ENCODE measurements around the gene SMG5. TPM values are rescaled to one million over a fixed set of nuclear protein-coding genes. Genes with fewer than 3 reads are reported as not detected.
A peak's percentile ranks its signal among the peaks of the same experiment; 100 is the strongest.
"Not testable (repeated sequence)": the region's sequence is repeated elsewhere in the genome, so short reads cannot be mapped to it uniquely, and the experiment has no call there.

Gene SMG5
- polyA plus RNA-seq, 1 donor: 53.6 TPM

DNA sequence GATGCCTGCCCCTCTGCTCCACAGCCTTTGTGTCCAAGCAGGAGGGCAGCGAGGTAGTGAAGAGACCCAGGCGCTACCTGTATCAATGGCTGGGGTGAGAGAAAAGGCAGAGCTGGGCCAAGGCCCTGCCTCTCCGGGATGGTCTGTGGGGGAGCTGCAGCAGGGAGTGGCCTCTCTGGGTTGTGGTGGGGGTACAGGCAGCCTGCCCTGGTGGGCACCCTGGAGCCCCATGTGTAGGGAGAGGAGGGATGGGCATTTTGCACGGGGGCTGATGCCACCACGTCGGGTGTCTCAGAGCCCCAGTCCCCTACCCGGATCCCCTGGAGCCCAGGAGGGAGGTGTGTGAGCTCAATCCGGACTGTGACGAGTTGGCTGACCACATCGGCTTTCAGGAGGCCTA lies 39.9 kb downstream of the SMG5 start:
- DNase-seq: no peak

DNA sequence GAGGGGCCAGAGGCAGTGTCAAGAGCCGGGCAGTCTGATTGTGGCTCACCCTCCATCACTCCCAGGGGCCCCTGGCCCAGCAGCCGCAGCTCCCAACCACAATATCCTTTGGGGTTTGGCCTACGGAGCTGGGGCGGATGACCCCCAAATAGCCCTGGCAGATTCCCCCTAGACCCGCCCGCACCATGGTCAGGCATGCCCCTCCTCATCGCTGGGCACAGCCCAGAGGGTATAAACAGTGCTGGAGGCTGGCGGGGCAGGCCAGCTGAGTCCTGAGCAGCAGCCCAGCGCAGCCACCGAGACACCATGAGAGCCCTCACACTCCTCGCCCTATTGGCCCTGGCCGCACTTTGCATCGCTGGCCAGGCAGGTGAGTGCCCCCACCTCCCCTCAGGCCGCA lies 40.7 kb downstream of the SMG5 start, which contains the start of gene BGLAP:
Gene BGLAP, plus strand, starts transcription at position 259 of the 400 bp plus-strand sequence. Its CDS starts 48 bp downstream, at position 307.
- DNase-seq: no peak

DNA sequence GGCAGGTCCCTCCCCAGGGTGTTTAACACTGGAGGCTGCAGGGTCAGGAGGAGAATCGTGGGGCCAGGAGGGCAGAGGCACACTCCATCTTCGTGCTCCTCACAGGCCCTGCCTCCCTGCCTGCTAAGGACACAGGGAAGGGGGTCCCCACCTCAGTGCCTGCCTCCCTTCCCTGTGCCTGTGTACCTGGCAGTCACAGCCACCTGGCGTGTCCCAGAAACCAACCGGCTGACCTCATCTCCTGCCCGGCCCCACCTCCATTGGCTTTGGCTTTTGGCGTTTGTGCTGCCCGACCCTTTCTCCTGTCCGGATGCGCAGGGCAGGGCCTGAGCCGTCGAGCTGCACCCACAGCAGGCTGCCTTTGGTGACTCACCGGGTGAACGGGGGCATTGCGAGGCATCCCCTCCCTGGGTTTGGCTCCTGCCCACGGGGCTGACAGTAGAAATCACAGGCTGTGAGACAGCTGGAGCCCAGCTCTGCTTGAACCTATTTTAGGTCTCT lies 41.3 kb downstream of the SMG5 start:
- DNase-seq: no peak

DNA sequence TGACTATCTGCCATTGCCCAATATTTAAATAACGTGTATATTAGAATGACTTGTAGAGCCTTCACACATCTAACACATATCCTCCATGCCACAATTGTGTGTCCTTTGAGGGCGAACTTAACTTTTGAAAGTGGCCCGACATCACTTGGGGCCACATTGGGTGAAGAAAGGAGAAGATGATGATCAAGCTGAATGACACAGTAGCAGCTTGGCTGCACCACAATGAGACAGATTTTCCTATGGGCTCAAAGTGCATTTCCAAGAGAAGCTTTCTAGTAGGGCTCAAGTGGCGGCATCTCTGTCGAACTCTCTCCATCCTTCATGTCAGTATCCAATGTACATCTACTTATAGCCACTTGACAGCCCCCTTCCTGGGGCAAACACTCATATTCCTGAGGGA lies 44.4 kb downstream of the SMG5 start:
- no peak for DNase-seq

DNA sequence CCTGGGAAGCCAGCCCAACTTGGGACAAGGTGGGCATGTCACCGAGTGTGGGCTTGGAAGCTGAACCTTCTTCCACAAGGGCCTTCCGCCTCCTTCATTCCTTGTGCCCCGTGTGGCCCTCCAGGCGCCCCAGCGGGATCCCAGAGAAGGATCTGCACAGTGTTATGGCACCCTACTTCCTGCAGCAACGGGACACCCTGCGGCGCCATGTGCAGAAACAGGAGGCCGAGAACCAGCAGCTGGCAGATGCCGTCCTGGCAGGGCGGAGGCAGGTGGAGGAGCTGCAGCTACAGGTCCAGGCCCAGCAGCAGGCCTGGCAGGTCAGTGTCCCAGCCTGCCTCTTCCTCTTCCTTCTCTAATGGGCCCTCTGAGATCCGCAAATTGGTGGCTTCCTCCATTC lies 46.5 kb downstream of the SMG5 start:
- DNase-seq: no peak

DNA sequence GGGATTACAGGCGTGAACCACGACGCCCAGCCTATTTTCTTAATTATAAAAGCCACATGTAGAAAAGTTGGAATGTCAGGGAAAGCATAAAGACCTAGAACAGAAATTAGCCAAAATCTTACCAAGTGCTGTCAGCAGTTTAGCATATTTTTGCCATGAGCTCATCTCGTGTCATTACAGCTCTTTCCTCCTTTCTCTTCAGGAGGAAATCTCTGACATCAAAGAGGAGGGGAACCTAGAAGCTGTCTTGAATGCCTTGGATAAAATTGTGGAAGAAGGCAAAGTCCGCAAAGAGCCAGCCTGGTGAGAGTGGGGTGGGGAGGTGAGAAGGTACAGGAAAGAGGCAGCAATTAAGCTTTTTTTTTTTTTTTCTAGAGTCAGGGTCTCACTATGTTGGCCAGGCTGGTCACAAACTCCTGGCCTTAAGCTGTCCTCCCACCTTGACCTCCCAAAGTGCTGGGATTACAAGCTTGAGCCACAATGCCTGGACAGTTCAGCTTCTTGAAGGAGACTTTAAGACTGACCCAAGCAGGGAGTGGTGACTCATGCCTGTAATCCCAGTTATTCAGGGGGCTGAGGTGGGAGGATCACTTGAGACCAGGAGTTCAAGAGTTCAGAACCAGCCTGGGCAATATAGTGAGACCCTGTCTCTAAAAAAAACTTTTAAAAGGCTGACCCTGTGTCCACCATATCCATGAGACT lies 49.0 kb downstream of the SMG5 start:
- no peak for DNase-seq

DNA sequence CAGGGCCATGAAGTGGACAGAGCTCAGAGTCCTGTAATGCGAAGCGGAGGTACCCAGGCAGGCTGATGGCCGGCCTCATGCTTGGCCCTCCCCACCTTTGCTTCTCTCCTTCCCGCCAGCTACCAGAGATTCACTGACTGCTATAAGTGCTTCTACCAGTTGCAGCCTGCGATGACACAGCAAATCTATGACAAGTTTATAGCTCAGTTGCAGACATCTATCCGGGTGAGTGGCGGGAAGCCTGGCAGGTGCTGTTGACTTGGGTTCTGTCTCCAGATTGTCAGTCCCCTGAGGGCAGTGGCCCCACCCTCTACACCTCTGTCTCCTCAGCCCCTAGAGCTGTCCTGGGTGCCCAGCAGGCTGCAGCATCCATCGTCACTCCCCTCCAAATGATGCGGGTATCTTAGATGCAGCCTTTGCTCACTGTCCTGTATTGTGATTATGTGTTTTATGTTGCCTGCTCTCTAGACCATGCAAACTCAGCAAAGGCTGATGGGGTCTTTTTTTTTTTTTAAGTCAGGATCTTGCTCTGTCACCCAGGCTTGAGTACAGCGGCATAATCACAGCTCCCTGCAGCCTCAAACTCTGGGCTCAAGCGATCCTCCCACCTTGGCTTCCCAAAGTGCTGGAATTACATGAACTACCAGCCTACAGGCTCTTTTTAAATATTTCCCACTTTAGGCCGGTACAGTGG lies 50.3 kb downstream of the SMG5 start:
- no peak for DNase-seq

DNA sequence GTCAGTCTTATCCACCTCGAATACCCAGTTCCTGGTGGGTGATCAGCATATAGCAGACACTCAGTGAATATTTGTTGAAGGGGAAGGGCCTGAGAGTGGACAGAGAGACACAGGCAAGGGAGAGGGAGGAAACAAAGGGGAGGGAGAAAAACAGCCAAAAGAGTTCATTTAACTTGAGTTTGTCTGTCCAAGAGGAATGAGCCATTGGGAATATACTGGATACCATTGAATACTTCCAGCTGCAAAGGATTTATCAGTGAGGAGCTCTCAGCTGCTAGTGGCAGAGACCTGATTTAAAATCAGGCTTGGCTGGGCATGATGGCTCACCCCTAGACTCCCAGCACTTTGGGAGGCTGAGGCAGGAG lies 52.2 kb downstream of the SMG5 start:
- no peak for DNase-seq

DNA sequence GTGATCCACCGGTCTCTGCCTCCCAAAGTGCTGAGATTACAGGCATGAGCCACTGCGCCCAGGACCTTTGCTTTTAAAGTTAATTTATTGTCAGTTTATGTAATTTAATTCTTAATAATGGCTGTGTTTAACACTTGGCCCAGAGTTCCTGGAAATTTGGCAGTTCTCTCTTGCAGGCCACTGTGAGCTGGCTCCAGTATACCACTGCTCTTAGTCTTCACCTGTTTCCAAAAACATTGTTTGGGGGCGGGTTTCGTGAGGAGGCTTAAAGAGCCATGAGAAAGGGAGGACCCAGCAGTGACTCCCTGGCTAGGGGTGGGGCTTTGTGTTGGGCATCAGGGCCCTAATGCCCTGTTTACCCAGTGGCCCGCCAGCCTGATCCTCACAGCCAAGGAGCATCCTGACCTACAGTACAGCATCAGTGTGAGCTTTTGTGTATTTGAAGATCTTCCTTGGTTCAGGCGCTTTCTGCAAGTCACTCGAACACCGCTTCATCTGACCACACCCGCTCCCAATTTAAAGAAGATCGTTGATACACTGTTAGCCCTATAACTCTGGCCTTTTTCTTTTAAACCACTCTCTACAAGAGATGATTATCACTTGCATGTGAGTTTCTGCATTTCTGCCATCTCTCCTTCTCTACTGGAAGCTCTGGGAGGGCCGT lies 52.7 kb downstream of the SMG5 start:
- no peak for DNase-seq

DNA sequence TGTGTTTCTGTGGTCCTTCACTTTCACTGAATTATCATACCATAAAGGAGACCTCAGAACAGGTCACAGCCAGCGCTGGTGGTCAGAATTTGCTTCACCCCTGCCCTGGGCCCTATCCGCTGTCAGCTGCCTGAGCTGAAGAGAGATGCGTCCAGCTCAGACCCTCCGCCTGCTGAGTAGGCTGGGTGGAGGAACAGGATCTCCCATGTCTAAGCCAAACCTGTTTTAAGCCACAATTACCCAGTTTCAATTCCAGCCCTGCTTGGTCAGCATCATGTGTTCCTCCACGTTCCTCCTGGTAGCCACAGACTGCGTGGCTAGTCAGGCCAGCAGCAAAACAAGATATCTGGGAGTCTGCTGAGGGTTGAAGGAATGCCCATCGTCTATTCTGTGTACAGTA lies 54.1 kb downstream of the SMG5 start:
- no peak for DNase-seq

DNA sequence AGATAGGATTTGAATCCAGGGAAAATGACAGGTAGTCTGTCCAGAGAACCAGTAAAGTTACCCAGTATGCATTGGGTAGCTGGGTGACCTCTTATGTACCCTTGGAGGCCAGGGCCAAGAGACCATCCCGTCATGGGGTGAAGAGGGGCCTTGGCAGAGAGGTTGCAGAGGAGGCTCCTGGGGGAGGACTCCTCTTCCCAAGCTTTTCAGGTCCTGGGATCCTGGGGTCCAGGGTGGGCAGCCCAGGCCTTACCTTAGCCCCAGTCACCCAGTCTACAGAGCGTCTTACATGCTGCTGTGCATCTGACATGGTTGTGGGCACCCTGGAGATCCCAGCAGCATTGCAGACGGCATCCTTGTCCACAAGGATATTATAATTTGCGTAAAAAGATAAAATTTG lies 55.8 kb downstream of the SMG5 start:
- no peak for DNase-seq

DNA sequence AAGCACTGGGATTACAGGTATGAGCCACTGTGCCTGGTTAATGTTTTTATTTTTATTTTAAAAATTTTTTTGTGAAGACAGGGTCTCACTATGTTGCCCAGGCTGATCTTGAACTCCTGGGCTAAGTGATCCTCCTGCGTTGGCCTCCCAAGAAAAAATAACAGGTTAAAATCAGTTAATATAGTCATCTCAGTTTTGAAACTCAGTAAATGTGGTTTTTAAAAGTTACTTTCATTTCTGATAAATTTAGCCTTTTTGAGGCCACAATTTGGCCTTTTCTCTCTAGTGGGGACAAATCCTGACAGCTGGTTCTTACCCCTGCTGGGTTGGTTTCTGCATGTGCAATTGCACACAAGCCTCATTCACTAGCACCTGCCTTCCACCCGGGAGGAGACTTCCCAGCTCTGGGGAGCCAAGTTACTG lies 56.5 kb downstream of the SMG5 start:
- no peak for DNase-seq

DNA sequence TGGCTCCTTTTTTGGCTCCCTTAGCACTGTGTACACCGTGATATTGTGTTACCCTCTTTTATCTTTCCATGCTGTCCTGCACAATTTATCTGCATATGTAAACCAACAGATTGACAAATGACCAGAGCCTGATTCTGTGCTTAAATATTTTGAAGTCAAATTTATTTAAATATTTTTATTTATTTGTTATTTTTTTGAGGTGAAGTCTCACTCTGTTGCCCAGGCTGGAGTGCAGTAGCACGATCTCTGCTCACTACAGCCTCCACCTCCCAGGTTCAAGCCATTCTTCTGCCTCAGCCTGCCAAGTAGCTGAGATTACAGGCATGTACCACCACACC lies 57.0 kb downstream of the SMG5 start:
- no peak for DNase-seq

DNA sequence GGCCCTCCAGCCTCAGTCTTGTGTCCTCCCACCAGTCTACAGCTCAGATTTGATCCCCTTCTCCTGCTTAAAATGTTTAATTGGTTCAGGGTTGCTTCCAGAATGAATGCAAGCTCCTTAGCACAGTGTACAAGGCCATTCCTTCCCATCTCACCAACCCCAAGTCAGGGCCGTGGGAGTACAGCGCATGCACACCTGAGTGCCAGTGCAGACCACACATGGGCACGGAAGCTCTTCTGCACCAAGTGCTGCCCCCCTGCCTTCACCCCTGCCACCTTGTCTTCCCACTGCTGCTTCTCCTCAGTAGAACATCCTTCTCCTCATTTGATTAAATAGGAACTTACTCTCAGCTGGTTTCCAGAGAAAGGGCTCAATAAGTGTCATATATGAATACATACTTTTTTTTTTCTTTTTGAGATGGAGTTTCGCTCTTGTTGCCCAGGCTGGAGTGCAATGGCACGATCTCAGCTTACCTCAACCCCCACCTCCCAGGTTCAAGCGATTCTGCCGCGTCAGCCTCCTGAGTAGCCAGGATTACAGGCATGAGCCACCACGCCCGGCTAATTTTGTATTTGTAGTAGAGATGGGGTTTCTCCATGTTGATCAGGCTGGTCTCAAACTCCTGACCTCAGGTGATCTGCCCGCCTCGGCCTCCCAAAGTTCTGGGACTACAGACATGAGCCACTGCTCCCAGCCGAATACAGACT lies 60.5 kb downstream of the SMG5 start:
- DNase-seq: no peak

DNA sequence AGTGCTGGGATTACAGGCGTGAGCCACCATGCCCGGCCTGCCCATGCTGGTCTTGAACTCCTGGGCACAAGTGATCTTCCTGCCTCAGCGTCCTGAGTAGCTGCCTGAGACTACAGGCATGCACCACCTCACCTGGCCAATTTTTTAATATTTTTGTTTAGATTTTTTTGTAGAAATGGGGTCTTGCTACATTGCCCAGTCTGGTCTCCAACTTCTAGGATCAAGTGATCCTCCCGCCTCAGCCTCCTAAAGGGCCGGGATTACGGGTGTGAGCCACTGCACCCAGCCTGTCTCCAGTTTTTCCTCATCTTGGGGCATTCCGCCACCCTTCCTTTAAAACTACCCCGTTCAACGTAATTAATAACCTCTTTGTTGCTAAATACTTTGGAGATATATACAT lies 62.4 kb downstream of the SMG5 start:
- DNase-seq: no peak

DNA sequence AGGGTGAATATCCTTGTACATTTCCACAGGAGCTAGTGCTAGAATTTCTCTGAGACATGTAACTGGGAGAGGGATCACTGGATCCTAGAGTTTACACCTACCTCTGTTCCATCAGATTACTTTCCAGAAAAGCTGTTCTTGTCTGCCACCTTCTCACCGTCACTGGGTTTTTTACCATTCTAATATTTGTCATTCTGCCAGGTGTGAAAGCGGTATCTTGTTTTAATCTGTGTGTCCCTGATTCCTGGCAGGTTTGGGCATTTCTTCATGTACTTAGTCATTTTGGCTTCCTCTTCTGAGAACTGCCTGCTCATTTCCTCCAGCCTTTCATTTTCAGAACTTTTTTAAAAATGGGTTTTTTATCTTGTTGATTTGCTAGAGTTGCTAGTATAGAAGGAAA lies 64.8 kb downstream of the SMG5 start:
- no peak for DNase-seq

DNA sequence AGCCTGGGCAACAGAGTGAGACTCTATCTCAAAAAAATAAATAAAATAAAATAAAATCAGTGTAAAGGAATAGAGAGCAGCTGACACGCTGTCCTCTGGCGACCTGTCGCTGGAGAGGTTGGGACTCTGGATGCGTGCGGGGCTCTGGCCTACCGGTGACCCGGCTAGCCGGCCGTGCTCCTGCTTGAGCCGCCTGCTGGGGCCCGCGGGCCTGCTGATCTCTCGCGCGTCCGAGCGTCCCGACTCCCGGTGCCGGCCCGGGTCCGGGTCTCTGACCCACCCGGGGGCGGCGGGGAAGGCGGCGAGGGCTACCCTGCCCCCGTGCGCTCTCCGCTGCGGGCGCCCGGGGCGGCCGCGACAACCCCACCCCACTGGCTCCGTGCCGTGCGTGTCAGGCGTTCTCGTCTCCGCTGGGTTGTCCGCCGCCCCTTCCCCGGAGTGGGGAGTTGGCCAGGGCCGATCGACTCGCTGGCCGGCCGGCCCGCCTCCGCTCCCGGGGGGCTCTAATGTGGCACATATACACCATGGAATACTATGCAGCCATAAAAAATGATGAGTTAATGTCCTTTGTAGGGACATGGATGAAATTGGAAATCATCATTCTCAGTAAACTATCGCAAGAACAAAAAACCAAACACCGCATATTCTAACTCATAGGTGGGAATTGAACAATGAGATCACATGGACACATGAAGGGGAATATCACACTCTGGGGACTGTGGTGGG lies 66.1 kb downstream of the SMG5 start:
- not testable (repeated sequence) for DNase-seq

DNA sequence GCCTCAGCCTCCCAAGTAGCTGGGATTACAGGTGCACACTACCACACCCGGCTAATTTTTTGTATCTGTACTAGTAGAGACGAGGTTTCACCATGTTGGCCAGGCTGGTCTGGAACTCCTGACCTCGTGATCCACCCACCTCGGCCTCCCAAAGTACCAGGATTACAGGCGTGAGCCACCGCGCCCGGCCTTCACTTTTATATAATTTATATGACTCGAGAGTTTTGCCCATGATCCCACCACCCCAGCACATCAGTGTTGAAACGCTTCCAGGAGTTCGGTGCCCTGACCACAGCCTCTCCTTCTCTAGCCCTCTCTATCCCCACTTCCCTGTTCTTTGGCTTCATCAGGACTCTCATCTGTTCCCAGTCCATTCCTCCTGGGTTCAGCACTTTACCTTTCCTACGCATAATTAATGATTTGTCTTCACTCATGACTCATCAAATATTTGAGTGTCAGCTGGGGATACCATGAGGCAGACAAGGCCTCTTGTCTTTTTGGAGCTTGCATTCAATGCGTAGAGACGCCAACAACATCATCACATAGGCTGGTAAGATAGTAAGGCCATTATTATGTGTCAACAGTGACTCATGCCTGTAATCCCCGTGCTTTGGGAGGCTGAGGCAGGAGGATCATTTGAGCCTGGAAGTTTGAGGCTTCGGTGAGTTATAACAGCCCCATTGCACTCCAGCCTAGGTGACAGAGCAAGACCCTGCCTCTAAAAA lies 68.4 kb downstream of the SMG5 start:
- DNase-seq: no peak

DNA sequence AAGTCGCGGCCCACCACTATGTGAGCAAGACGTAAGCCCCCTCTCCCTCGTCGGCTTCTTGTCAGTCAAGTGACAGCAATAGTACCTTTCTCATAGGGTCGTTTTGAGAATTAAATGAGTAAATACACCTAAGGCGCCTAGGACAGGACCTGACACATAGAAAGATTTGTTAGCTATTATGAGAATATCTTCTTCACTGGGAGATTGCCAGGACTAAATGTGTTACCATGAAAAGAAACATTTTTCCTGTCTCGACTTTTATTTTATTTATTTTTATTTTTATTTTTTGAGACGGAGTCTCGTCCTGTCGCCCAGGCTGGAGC lies 69.0 kb downstream of the SMG5 start:
- no peak for DNase-seq

DNA sequence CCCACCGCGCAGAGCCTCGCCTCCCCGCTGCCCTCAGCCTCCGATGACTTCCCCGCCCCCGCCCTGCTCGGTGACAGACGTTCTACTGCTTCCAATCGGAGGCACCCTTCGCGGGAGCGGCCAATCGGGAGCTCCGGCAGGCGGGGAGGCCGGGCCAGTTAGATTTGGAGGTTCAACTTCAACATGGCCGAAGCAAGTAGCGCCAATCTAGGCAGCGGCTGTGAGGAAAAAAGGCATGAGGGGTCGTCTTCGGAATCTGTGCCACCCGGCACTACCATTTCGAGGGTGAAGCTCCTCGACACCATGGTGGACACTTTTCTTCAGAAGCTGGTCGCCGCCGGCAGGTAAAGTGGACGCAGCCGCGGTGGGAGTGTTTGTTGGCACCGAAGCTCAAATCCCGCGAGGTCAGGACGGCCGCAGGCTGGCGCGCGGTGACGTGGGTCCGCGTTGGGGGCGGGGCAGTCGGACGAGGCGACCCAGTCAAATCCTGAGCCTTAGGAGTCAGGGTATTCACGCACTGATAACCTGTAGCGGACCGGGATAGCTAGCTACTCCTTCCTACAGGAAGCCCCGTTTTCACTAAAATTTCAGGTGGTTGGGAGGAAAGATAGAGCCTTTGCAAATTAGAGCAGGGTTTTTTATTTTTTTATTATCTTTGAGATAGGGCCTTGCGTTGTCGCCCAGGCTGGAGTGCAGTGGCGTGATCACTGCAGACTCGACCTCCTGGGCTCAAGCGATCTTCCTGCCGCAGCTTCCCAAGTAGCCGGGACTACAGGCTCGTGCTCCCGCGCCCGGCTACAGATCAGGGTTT lies 69.6 kb downstream of the SMG5 start, which contains the start of gene PMF1:
Gene PMF1, plus strand, starts transcription at position 175 of the 811 bp plus-strand sequence. Its CDS starts 9 bp downstream, at position 184.
- peak; percentile 96 for DNase-seq

DNA sequence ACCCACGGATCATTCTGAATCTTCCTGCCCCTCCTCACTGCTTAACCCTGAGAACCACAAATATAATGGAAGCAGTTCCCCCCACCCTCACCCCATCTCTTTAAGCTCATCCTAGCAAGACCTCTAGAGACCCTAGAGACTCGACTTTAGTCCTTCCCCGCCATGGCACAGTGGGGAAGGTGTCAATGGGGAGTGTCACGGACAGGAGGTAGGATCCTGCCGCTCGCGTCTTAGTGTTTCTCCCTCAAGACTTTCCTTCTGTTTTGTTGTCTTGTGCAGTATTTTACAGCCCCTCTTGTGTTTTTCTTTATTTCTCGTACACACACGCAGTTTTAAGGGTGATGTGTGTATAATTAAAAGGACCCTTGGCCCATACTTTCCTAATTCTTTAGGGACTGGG lies 70.5 kb downstream of the SMG5 start:
- DNase-seq: no peak

Measured in hindlimb muscle (tissue), 1 donor.